ENCODE data around the gene PCNX1. TPM values are rescaled to one million over a fixed set of nuclear protein-coding genes. Genes with fewer than 3 reads are reported as not detected.

The PCNX1 gene
- total RNA-seq, 1 experiment from 2014 or later = 48.0 TPM

GRCh38 chr14:71004481-71004880 is 97.2 kb downstream of the PCNX1 start:
- Histone ChIP-seq H3T11ph (ENCODE audit: low read length) (no peak overlapping the region), H2AK5ac (ENCODE audit: insufficient read length, low read length) (no peak overlapping the region), H3K4me2 (ENCODE audit: insufficient read depth, insufficient read length, low read length) (no peak overlapping the region), H3K18ac (ENCODE audit: insufficient read length, low read depth, low read length) (no peak overlapping the region), H3K4ac (ENCODE audit: low read depth, low read length) (no peak overlapping the region), H3K23me2 (ENCODE audit: insufficient read length, low read depth, low read length, poor library complexity, severe bottlenecking) (no peaks in the 10 kb centered on the region), H4K91ac (ENCODE audit: insufficient read length, low read depth, low read length) (no peak overlapping the region), H4K5ac (ENCODE audit: insufficient read length, low read depth, low read length) (no peak overlapping the region), H3K9me3 (ENCODE audit: control insufficient read depth, low read depth, low read length) (no peaks in the 10 kb centered on the region), H3K14ac (ENCODE audit: insufficient read depth, low read length) (no peak overlapping the region), H3K56ac (ENCODE audit: insufficient read length, low read depth, low read length) (no peak overlapping the region), H2BK5ac (ENCODE audit: insufficient read length, low read length) (no peak overlapping the region), H3K27ac (ENCODE audit: insufficient read length, low read depth, low read length) (no peak overlapping the region), H3K79me1 (ENCODE audit: insufficient read depth, low read depth, low read length, poor library complexity, severe bottlenecking) (no peaks in the 10 kb centered on the region), H3K79me2 (ENCODE audit: insufficient read depth, low read length) (no peaks in the 10 kb centered on the region), H2BK15ac (ENCODE audit: low read depth, low read length) (no peak overlapping the region), H3K9ac (ENCODE audit: extremely low read depth, insufficient read length, low read length) (no peak overlapping the region), H4K20me1 (ENCODE audit: control insufficient read depth, insufficient read depth, insufficient read length) (no peaks in the 10 kb centered on the region), H4K8ac (replicated peaks; ENCODE audit: insufficient read length, low read depth, low read length) (no peak overlapping the region), H3K23ac (ENCODE audit: insufficient read length, low read depth, low read length) (no peak overlapping the region), H2AFZ (ENCODE audit: low read length) (no peak overlapping the region), H3K27me3 (ENCODE audit: insufficient read depth, low read length) (no peaks in the 10 kb centered on the region), H3K4me1 (ENCODE audit: insufficient read depth, low read length) (no peaks in the 10 kb centered on the region; the same call in 1 of the 2 replicates), H2BK20ac (ENCODE audit: low read depth, low read length, poor library complexity, severe bottlenecking) (no peak overlapping the region), H2BK120ac (ENCODE audit: low read depth, low read length, poor library complexity, severe bottlenecking) (no peak overlapping the region), H2BK12ac (ENCODE audit: insufficient read length, low read depth, low read length) (no peak overlapping the region)
- no peak for DNase-seq
- no peak overlapping the region for H3K27ac Mint-ChIP-seq
- WGBS (ENCODE audit: extremely low coverage, insufficient read length, low lambda C conversion rate) = no CpG with 5 or more reads among the region's 2 CpGs
- peaks cover 3 to 14% (median 14%) of the 10 kb centered on the region in 3 experiments; a peak in 6 of 7 replicates for H3K36me3 Mint-ChIP-seq (ENCODE audit: insufficient read depth in 1 of 3, low read depth in 3 of 3)
- H3K4me1 Mint-ChIP-seq = no peaks in the 10 kb centered on the region
- no peak overlapping the region for H3K4me3 Mint-ChIP-seq
- no peaks in the 10 kb centered on the region for H3K9me3 Mint-ChIP-seq
- no peaks in the 10 kb centered on the region for H3K27me3 Mint-ChIP-seq (ENCODE audit: low read depth)
- TF ChIP-seq CTCF (conservative IDR thresholded peaks at IDR 0.05) = no peak

All from H9 (cell line).